ENCODE measurements around the gene MUSK. TPM values are rescaled to one million over a fixed set of nuclear protein-coding genes. Genes with fewer than 3 reads are reported as not detected.

MUSK gene

DNA sequence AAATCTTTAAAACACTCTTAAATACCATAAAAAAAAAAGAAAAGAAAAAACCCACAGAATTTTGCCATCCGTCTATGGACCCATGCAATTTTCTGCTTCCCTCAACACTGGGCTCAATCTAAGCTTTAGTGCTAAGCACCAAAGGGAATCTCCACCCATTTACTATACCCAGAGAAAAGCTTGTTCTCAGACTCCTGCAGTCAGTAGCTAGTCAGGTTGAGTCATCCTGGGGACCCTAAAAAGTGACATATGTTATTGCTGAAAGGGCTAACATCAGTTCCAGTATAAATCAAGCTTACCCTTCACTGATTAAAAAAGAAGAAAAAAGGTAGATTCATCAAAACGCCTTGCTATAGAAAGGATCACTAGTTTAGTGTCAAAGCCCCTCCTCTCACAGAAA, 177.6 kb downstream of the MUSK start:
- Histone ChIP-seq H3K79me1 (replicated peaks; ENCODE audit: low read length, poor library complexity, severe bottlenecking) (no peaks in the 10 kb centered on the region), H3K9me3 (ENCODE audit: control insufficient read depth, low read length) (no peaks in the 10 kb centered on the region), H2AFZ (ENCODE audit: low read depth, low read length) (no peak overlapping the region), H4K91ac (ENCODE audit: low read length) (no peak overlapping the region), H3K27me3 (ENCODE audit: control insufficient read depth in 1 of 2, insufficient read depth in 1 of 2, low read length in 2 of 2) (no peaks in the 10 kb centered on the region), H3K18ac (ENCODE audit: low read depth in 1 of 2, low read length in 2 of 2) (no peak overlapping the region), H3K4me3 (ENCODE audit: insufficient read depth in 1 of 2, low read depth in 1 of 2, low read length in 2 of 2) (no peak overlapping the region), H3K27ac (ENCODE audit: low read length, poor library complexity, severe bottlenecking) (no peak overlapping the region), H3K14ac (ENCODE audit: low read length in 2 of 2) (no peak overlapping the region), H4K8ac (ENCODE audit: low read length) (no peak overlapping the region), H3K4ac (ENCODE audit: low read depth in 1 of 2, low read length in 2 of 2) (no peak overlapping the region), H2BK120ac (ENCODE audit: low read depth, low read length) (no peak overlapping the region), H3K4me2 (ENCODE audit: low read length, poor library complexity, severe bottlenecking) (no peak overlapping the region), H2BK12ac (ENCODE audit: low read length in 2 of 2) (no peak overlapping the region), H2BK15ac (ENCODE audit: low read depth, poor library complexity, severe bottlenecking) (no peak overlapping the region), H3K4me1 (ENCODE audit: control insufficient read depth, insufficient read depth, low read depth, low read length) (peaks cover 1% of the 10 kb centered on the region), H2AK5ac (ENCODE audit: low read length, severe bottlenecking) (no peak overlapping the region), H3K36me3 (ENCODE audit: control insufficient read depth in 1 of 2, insufficient read depth in 2 of 2, low read depth in 1 of 2, low read length in 2 of 2) (no peaks in the 10 kb centered on the region), H2BK5ac (ENCODE audit: low read depth, low read length, poor library complexity, severe bottlenecking) (no peak overlapping the region), H3K9ac (ENCODE audit: low read length) (no peak overlapping the region), H3K23ac (ENCODE audit: low read length in 2 of 2) (no peak overlapping the region)
- 100% methylated on average over 1 of the region's 2 CpGs for WGBS
- no peak for DNase-seq

DNA sequence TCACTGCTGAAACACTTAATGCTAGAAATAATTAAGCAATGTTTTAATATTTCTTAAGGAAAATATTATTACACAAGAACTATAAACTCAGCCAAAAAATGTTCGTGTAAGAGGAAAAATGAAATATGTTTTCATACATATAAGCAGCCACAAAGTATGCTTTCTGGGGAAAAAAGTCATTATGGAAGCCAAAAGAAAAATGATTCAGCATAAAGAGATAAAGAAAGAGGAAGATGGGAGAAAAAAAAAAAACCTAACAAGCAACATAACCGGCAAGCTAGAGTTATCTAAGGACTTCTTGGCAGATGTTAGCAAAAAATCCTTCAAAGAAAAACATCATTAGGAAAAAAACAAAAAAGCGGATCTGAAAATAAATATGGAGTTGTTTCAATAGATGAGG, 179.1 kb downstream of the MUSK start:
- no peak for DNase-seq
- H3K4ac ChIP-seq (ENCODE audit: low read depth in 1 of 2, low read length in 2 of 2), result no peak overlapping the region
- no peak overlapping the region for H4K91ac ChIP-seq (ENCODE audit: low read length)
- H3K9ac ChIP-seq (ENCODE audit: low read length), result peak overlapping the region; percentile 64
- no peak overlapping the region for H3K4me3 ChIP-seq (ENCODE audit: insufficient read depth in 1 of 2, low read depth in 1 of 2, low read length in 2 of 2)
- no peak overlapping the region for H2AFZ ChIP-seq (ENCODE audit: low read depth, low read length)
- no peak overlapping the region for H3K14ac ChIP-seq (ENCODE audit: low read length in 2 of 2)
- no peak overlapping the region for H3K18ac ChIP-seq (ENCODE audit: low read depth in 1 of 2, low read length in 2 of 2)
- no peaks in the 10 kb centered on the region for H3K79me1 ChIP-seq (replicated peaks; ENCODE audit: low read length, poor library complexity, severe bottlenecking)
- H2BK12ac ChIP-seq (ENCODE audit: low read length in 2 of 2), result no peak overlapping the region
- WGBS, result no CpG with 5 or more reads among the region's 3 CpGs
- no peak overlapping the region for H2BK5ac ChIP-seq (ENCODE audit: low read depth, low read length, poor library complexity, severe bottlenecking)
- H2BK120ac ChIP-seq (ENCODE audit: low read depth, low read length), result no peak overlapping the region
- no peaks in the 10 kb centered on the region for H3K9me3 ChIP-seq (ENCODE audit: control insufficient read depth, low read length)
- no peaks in the 10 kb centered on the region for H3K36me3 ChIP-seq (ENCODE audit: control insufficient read depth in 1 of 2, insufficient read depth in 2 of 2, low read depth in 1 of 2, low read length in 2 of 2)
- H3K4me2 ChIP-seq (ENCODE audit: low read length, poor library complexity, severe bottlenecking), result no peak overlapping the region
- H3K23ac ChIP-seq (ENCODE audit: low read length in 2 of 2), result no peak overlapping the region
- no peaks in the 10 kb centered on the region for H3K27me3 ChIP-seq (ENCODE audit: control insufficient read depth in 1 of 2, insufficient read depth in 1 of 2, low read length in 2 of 2)
- H3K4me1 ChIP-seq (ENCODE audit: control insufficient read depth, insufficient read depth, low read depth, low read length), result peaks cover 1% of the 10 kb centered on the region
- no peak overlapping the region for H2BK15ac ChIP-seq (ENCODE audit: low read depth, poor library complexity, severe bottlenecking)
- H3K27ac ChIP-seq (ENCODE audit: low read length, poor library complexity, severe bottlenecking), result no peak overlapping the region
- H4K8ac ChIP-seq (ENCODE audit: low read length), result no peak overlapping the region
- no peak overlapping the region for H2AK5ac ChIP-seq (ENCODE audit: low read length, severe bottlenecking)

DNA sequence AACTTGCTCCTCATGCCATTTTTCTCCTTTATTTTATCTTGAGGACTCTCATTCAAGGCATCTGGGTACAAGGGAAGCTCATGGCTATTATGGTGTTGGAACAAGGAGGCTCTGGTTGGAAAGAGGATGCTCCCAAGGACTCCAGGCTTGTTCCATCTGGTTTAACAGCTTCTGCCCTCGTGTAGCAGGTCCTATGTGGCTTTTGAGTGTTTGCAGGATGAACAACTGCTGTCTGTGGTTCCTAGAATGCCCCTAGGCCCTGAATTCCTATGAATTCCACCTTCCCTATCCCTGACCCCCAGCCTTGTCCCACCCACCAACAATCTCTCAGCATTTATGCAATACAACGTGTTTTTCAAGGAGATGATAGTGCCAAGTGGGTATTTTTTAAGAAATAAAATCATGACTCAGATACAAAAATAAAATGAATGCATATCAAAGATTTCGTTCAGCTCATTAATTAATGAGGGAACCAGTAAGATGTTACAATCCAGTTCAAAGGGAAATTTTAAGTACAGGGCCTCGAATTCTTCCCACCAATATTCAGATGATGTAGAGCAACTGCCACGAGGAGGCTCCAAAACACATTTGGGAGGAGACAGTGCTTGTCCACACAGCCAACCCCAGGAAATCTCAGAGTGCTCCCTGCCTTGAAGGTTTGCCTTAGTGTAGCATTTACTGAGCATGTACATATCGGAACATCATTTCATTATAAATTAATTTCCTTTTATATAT, 182.0 kb downstream of the MUSK start:
- H3K79me1 ChIP-seq (replicated peaks; ENCODE audit: low read length, poor library complexity, severe bottlenecking), result no peaks in the 10 kb centered on the region
- H2AFZ ChIP-seq (ENCODE audit: low read depth, low read length), result no peak overlapping the region
- no peak overlapping the region for H2AK5ac ChIP-seq (ENCODE audit: low read length, severe bottlenecking)
- H3K4me1 ChIP-seq (ENCODE audit: control insufficient read depth, insufficient read depth, low read depth, low read length), result no peaks in the 10 kb centered on the region
- no peak overlapping the region for H3K18ac ChIP-seq (ENCODE audit: low read depth in 1 of 2, low read length in 2 of 2)
- H2BK12ac ChIP-seq (ENCODE audit: low read length in 2 of 2), result no peak overlapping the region
- H3K23ac ChIP-seq (ENCODE audit: low read length in 2 of 2), result no peak overlapping the region
- H2BK5ac ChIP-seq (ENCODE audit: low read depth, low read length, poor library complexity, severe bottlenecking), result no peak overlapping the region
- H2BK120ac ChIP-seq (ENCODE audit: low read depth, low read length), result no peak overlapping the region
- no peak overlapping the region for H3K27ac ChIP-seq (ENCODE audit: low read length, poor library complexity, severe bottlenecking)
- H3K27me3 ChIP-seq (ENCODE audit: control insufficient read depth in 1 of 2, insufficient read depth in 1 of 2, low read length in 2 of 2), result no peaks in the 10 kb centered on the region
- no peak overlapping the region for H3K4ac ChIP-seq (ENCODE audit: low read depth in 1 of 2, low read length in 2 of 2)
- no peak overlapping the region for H3K14ac ChIP-seq (ENCODE audit: low read length in 2 of 2)
- 87% methylated on average over 4 of the region's 6 CpGs for WGBS
- no peak overlapping the region for H3K9ac ChIP-seq (ENCODE audit: low read length)
- no peaks in the 10 kb centered on the region for H3K36me3 ChIP-seq (ENCODE audit: control insufficient read depth in 1 of 2, insufficient read depth in 2 of 2, low read depth in 1 of 2, low read length in 2 of 2)
- no peak overlapping the region for H3K4me2 ChIP-seq (ENCODE audit: low read length, poor library complexity, severe bottlenecking)
- H4K8ac ChIP-seq (ENCODE audit: low read length), result no peak overlapping the region
- H4K91ac ChIP-seq (ENCODE audit: low read length), result no peak overlapping the region
- peaks cover 9% of the 10 kb centered on the region for H3K9me3 ChIP-seq (ENCODE audit: control insufficient read depth, low read length)
- H2BK15ac ChIP-seq (ENCODE audit: low read depth, poor library complexity, severe bottlenecking), result no peak overlapping the region
- no peak for DNase-seq
- H3K4me3 ChIP-seq (ENCODE audit: insufficient read depth in 1 of 2, low read depth in 1 of 2, low read length in 2 of 2), result no peak overlapping the region

Small RNA genes within 50 kb of the gene (small RNA-seq; reads per million reads assigned to genes)
- gene AL513328.1 (ENCODE audit: low read depth), result not detected

All from mesenchymal stem cell (in vitro differentiated cells and primary cell).